ENCODE measurements around the gene MDFI.

GRCh38 chr6:41654151-41654697, 16.0 kb downstream of the MDFI start:
- no peak for TF ChIP-seq EZH2phosphoT487 (IDR thresholded peaks at IDR 0.05; ENCODE audit: borderline replicate concordance, low read length)
- no peak for TF ChIP-seq CTCF (conservative IDR thresholded peaks at IDR 0.05; ENCODE audit: low read depth, low read length)

Measured in PC-3 (cell line).